Right kidney (tissue), 1 donor: ENCODE measurements around the gene ARF1.

Experiments used
- DNase-seq: peaks from one replicate; pipeline ENCODE4 v3.0.0-alpha.2; 2016

The ARF1 gene

DNA sequence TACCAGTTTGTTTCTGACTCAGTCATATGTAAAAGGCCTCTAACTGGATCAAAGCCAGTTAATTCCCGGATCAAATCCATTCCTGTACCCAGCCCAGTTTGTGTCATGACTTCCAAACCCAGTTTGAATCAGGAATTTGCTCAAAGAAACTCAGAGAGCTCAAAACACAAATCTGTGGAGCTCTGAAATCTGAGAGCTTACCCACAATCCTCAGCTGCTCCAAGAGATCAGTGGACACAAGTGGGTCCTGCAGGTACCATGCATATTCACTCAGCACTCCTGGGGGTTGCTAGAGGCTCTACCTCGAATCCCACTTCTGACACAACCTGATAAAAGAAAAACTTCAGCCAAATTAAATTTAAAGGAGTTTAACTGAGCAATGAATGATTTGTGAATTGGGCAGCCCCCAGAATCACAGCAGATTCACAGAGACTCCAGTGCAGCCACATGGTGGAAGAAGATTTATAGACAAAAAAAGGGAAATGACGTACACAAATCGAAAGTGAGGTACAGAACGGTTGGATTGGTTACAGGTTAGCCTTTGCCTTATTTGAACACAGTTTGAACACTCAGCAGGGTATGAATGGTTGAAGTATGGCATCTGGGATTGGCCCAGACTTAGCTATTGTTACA, 38.5 kb downstream of the ARF1 start:
- DNase-seq, result no peak

DNA sequence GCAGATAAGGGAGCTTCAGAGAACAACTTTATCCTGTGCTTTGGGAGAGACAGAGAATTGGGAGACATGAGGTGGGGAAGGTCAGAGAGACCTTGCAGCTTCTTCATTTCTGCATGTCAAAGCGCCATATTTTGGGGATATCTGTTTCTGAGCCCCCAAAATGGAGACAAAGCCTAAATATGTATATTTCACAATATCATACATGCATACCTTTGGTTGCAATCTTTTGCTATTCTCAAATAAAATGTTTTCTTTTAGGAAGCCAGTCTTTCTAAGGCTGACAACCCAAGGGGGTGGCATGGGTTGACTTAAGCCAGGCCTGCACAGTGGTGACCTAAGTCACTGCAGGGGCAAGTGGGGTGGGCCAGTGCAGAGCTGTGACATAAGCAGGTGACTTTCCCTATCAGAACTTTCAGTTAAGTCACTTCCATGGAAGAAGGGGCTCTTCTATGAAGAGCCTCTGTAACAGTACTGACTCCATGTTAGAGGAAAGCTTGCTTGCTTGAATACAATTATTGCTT, 40.5 kb downstream of the ARF1 start:
- DNase-seq, result no peak

DNA sequence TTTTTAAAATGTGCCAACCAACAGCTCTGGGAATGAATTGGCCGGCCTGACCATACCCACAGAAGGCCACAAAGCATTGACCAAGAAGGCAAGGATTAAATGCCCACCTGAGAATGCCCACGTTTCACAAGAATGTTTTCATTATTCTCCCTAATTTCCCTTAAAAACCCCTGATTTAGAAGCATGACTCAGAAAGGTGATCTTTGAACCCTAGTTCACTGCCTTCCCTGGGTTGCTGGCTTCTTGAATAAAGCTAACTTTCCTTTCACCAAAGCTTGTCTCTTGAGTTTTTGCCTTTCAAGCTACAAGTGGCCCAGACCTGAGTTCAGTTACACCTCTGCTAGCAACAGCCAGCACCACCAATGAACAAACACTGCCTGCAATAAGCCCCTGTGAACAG, 41.0 kb downstream of the ARF1 start:
- DNase-seq, result no peak

DNA sequence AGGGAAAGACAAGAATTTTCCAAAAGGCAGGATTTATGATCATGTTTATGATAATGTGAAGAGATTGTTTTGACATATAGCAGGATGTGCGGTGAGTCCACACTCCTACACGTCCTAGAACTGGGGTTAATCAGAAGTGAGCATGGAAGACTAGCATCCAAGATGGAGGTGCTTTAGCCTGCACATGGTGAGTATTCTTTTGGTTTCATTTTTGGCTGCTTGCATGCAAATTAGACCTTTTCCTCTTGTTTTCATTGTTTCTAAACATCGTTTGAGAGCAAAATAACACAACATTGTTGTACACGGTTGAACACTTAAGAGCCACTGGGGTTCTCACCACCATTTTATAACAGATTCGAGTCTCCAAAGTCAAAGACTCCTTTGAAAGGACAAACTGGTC, 42.7 kb downstream of the ARF1 start:
- DNase-seq, result no peak

DNA sequence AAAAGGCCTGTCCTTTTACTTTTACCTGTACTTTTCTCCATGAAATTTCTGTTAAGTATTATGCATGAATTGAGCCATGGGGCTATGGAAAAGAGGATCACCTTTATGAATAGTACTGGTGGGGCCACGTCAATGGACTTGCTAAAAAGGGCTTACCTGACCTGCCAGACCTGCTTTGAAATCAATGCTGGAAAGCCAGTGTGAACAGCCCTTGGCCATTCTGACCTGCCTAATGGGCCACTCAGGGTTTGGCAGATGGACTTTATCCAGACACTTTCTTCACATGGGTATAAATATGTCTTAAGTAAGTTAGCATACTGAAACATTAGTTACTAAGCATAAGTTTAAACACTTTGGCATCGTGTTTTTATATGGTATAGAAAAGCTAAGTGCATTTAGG, 49.3 kb downstream of the ARF1 start:
- no peak for DNase-seq

DNA sequence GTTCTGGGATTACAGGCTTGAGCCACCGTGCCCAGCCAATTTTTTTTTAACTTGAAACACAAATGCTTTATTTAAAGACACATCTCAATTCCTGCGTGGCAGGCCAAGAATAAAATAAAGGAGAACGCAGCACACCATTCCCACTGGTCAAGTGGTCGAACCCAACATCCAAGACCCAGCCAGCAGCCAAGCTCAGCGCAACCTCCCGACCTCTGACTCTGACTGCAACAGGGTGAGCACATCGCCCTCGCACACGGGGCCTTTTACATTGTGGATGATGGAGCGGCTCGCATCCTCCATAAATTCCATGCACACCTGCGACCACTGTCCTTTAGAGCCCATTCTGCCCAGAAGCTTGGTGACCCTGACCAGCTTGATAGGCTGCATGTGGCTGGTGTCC, 52.1 kb downstream of the ARF1 start:
- DNase-seq, result no peak

DNA sequence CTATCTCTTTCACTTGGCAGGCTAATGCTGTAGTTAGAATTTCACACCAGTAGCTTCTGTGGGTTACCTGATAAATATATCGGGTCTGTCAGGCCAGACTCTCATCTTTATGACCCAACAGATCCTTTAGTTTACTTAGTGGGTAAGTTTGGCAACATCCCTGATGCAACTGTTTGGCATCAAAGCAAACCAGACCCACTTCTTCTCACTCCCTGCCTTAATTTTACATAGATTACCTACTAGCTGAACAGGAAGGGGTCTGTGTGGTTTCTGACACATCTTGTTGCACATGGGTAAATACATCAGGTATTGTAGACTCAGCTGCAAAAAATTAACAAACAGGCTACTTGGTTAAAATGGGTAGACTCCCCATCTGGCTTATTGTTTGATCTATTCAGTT, 54.4 kb downstream of the ARF1 start:
- no peak for DNase-seq

DNA sequence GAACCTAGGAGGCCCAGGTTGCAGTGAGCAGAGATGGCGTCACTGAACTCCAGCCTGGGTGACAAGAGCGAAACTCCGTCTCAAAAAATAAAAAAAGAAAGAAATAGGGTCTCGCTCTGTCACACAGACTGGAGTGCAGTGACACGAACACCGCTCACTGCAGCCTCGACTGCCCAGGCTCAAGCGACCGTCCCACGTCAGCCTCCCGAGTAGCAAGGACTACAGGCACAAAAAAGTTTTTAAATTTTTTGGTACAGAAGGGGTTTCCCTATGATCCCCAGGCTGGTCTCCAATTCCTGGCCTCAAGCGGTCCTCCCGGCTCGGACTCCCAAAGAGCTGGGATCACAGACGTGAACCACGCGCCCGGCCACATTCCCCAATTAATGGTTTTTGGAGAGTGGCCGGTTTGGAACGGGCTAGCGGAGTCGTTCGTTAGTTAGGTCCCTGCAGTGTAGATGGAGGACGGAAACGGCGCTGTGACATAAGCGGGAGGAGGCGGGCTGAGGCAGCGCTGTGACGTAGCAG, 57.0 kb downstream of the ARF1 start:
- DNase-seq, result no peak

DNA sequence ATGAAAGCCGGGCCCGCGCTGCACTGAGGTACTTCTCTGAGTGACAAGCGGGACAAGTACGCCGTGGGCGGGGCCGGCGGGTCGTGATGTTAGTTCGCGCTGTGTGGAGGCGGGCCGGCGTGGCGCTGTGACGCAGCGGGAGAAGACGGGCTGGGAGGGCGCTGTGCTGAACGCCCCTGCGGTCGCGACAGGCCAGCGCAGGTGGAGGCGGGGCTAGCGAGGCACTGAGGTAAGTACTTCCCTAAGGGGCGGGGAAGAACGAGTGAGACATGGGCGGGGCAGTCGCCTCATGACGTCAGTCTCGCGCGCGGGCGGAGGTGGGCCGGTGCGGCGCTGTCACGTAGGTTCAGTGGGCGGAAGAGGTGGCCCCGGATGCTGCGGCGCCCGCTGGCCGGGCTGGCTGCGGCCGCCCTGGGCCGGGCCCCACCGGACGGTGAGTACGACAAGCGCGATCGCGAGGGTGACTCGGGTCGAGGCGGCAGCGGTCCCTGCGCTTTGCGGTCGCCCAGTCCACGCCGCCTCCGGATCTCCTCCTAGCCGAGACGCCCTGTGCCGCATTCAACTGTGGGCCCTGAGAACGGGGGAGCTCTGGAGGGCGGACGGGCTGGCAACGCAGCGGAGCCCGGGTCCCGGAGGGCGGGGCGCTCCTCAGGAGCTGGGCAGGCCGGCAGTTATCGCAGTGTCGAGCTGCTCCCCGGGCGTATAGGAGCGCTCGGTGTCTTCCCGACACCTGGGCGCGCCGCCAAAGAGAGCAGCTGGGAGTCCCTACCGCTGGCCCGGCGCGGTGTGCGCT, 57.6 kb downstream of the ARF1 start, which contains the start of gene GUK1:
Gene GUK1 (plus strand): TSS at position 349 of the 793 bp plus-strand sequence. CDS start 24 bp downstream, at position 373.
- peak; percentile 98 for DNase-seq

DNA sequence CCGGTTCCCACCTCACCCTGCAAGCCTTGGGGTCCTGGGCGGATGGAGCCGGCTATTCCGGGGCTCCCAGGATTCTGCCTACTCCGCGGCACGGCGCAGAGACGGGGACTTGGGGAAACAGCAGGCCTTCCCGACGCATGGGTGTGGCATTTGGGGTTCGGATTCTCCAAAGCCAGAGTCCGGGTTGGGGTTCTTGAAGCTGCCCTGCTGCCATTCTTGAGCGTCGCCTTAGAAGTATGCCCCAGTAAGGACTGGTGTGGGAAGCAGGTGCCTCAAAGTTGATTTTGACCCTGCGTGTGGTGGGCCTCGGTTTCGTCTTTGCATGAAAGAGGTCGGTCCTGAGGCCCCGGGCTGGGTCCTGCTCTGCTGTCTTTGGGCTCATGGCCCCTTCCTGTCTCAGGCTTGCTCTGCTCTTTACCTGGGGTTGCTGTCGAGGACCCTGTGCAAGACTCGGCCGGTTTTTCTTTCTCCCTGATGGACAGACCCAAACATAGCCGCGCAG, 58.3 kb downstream of the ARF1 start:
- no peak for DNase-seq

DNA sequence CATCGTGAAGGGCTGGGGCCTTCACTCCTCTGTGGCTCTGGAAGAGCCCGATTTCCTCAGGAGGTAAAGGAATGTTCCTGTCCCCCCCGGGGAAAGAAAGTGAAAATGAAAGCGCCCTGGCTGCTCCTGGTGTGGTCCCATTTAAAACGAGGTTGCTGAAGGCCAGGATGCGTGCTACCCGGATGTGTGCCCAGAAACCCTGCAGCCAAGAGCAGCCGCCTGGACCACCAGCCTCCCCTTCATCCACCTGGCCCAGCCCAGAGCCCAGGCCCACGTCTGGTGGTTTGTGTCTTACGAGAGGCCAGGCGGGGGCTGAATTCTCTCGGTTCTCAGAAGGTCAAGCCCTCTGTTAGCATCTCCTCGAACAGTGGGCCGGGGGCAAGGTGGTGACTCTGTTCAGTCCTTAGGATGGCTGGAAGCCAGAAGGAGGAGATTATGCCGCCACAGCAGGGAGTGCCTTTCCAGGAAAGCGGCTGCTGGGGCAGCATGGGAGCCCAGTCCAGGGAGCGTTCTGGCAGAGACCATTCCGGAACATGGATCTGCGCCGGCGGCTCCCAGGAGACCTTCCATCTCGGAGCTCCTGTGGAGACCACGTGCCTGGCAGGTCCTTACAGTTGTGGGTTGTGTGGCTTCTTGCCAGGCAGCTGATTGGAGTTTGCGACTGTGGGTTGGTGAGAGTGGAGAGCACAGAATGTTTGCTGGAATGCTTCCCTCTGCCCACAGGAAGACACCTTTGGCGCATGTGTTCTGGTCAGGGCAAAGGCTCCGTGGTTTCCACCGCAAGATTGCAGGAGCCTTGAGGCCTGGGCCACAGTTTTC, 58.9 kb downstream of the ARF1 start:
- DNase-seq, result no peak

DNA sequence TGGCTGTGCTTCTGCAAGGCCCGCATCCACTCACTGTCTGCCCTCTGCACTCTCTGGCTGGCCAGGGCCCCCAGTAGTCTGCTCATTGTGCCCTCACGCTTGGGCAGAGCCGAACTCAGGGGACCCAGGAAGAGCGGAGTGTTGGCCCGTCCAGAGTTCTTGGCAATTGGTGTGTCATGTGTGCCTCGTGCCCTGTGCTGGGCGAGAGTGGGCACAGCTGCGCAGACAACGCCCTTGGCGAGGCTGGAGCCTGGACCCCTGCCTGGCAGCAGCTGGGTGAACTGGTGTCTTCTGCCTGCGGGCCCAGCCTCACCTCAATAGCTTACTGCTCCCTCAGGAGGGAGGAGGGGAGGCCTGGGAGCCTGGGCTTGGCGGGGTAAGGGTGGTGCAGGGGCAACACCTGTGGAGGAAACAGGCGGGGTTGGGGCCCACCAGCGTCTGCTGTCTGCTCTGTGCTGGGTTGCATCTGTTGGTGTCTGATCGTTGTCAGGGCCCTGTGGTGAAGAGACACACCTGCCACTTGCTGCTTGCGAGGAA, 59.7 kb downstream of the ARF1 start:
- DNase-seq, result no peak

DNA sequence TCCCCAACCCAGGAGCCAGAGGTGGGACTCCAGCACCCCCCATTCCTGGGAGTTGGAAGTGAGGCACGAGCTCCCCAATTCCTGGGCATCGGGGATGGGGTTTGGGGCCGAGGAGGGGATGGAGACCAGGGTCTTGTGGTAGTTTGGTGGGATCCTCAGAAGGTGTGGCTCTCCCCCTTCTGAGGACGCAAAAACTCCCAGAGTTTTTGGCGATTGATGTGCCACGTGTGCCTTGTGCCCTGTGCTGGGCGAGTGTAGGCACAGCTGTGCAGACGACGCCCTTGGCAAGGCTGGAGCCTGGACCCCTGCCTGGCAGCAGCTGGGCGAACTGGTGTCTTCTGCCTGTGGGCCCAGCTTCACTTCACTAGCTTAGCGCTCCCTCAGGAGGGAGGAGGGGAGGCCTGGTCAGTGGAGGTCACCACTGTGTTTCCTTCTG, 60.2 kb downstream of the ARF1 start:
- no peak for DNase-seq

DNA sequence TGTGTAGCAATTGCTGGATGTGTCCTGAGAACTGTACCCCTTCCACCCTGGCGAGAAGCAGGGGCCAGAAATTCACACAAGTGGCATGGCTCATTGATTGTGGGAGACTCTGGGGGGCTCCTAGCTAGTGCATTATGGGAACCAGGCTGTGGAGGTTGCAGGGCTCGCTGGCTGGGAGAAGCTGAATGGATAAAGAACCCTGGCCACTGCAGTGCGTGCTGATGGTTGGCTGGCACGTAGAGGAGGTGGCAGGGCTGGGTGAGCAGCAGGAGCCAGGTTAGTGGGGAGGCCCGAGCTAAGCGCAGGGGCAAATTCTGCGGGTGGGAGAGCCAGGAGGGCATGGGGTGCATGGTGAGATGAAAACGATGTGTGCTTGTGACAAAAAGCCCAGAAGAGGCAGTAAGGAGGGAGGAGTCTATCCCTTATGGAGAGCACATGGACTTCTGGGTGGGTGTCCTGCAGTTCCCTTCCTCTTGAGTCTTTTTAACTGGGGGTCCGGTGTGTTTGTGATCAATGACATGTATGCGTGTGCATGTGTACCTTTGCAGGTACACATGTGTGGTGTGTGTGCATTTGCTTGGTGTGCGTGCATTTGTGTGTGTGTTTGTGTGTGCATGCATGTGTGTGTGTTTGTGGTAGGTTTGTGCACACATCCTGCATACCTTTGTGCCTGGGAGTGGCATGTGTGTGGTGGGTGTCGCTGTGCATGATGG, 61.1 kb downstream of the ARF1 start:
- DNase-seq, result no peak

DNA sequence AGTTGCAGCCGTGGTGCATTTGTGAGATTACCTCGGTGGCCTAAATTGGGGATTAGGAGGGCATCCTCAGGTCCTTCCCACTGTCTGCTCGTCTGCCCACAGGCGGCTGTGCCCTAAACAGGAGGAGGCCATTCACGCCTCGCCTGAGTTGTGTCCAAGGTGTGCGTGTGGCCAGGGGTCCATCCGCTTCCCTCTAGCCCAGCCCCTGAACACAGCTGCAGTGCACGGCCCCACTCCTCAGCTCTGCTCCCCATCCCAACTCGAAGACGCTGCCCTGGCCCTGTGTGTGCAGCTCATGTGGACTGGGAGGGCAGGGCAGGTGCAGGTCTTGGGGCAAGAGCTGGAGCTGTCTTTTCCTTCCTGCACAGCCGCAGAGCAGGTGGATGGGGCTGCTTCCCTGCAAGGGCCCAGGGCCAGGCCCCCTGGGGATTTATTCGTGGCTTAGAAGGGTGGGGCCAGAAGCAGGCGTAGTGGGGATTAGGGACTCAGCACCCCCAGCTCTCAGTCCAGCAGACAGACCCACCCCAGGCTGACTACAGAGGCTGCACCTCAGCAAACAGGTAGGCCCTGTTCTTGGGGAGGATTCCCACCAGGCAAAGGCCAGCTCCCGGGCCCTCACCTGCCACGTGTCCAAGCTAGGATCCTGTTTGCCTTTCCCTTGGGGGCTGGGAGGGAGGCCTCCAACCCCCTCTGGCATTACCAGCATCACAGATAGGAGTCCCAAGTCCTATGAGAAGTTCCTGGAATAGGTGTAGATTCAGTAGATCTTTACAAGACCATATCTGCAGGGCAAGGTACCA, 61.9 kb downstream of the ARF1 start:
- no peak for DNase-seq

DNA sequence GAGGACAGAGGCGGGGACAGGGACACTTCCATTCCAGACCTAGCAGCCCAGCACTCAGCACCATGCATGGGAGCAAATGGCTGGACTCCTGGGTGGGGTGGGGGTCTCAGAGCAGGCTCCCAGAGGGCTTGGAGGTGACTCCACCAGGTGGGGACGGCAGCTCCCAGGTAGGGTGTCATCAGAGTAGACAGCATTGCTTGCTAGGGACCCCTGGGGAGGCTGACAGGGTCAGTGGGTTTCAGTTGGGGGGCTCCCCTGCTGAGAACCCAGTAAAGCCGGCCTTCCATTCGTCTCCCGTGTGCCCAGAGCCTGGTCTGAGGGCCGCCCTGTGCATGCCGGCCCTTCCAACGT, 62.5 kb downstream of the ARF1 start:
- DNase-seq, result no peak

DNA sequence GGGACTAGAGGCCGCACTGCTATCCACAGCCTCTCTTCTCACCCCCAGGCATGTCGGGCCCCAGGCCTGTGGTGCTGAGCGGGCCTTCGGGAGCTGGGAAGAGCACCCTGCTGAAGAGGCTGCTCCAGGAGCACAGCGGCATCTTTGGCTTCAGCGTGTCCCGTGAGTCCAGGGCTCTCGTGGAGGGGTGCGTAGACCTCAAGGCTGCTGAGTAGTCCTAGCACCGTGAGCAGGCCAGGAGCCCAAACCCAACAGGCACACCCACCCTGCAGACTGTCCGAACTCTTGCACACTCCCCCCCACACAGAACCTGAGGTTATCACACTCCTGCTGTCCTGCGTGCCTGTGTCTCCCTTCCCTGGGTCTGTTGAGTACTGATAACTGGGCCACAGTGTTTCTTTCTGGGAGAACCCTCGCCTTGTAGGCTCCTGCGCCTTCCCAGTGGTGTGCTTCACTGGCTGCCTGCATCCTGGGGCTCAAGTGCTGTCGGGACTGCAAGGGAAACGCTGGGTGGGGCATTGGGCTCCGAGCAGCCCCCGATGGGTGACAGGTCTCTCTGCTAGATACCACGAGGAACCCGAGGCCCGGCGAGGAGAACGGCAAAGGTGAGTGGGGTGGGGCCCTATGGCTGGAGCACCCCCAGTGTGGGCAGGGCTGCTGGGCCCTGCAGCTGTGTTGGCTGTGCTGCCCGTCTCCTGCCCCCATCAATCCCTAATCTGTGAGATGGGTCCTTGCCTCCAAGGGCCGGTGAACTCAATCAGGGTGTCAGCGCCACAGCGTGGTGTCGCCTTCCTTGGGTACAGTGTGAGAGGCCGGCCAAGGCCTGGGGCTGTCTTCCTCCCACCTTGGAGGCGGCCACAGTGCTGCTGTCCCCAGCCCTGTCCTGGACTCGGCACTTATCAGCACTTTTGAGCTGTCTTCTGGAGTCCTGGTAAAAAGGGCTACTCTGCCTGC, 63.2 kb downstream of the ARF1 start:
- DNase-seq, result no peak

DNA sequence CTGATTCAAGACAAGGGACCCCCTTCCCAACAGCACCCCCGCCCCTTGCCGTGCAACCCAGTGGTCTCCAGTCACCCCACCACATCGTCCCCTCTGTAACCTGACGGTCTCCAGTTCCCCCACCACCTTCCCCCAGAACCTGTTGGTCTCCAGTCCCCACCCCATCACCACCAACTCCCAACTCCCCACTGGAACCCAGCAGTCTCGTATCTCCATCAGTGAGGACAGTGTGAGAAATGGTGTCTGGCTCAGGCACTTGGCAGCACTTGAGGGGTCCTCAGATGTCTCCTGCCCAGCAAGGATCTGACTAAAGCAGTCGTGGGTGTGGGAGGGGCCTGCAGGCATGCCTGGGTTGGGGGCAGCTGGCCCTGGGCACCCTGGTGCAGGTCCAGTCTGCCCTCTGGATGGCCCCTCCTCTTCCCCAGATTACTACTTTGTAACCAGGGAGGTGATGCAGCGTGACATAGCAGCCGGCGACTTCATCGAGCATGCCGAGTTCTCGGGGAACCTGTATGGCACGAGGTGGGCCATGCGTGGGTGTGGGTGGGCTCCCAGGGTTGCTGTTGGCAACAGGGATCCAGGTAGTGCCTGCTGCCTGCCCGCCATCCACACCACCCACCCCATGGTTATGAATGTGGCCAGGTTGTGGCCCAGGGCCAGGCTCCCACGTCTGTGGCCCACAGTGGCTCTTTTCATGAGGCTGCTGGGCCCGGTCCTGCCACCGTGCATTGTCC, 64.1 kb downstream of the ARF1 start:
- DNase-seq, result no peak
